GM10266 (cell line): Measurements from ENCODE around the gene TMEM213.

Experiments used
- DNase-seq: peaks from one replicate; pipeline ENCODE4 v3.0.0; 2012; ENCODE audit errors: extremely low spot score
- CTCF ChIP-seq: IDR thresholded peaks from 2 replicates; pipeline ENCODE4 v1.5.1; 2012; ENCODE audit warnings: mild to moderate bottlenecking, low read depth; ENCODE audit not compliant: control insufficient read depth, insufficient read depth; ENCODE audit errors: missing control alignments

Gene TMEM213

GRCh38 chr7:138854115-138854645, 56.4 kb downstream of the TMEM213 start:
- no peak for DNase-seq
- no peak for TF ChIP-seq CTCF

- DNase-seq, result no peak
- TF ChIP-seq CTCF, result no peak
Observed at GRCh38 chr7:138857728-138858127, 59.9 kb downstream of the TMEM213 start.

- TF ChIP-seq CTCF, result no peak
- no peak for DNase-seq
Observed at GRCh38 chr7:138861051-138861450, 63.3 kb downstream of the TMEM213 start.

- TF ChIP-seq CTCF, result no peak
- DNase-seq, result no peak
Observed at GRCh38 chr7:138863931-138864330, 66.1 kb downstream of the TMEM213 start.

GRCh38 chr7:138864667-138865066, 66.9 kb downstream of the TMEM213 start:
- no peak for DNase-seq

GRCh38 chr7:138865843-138866242, 68.0 kb downstream of the TMEM213 start:
- peak; percentile 33 for TF ChIP-seq CTCF
- DNase-seq, result peak; percentile 70

More at GRCh38 chr7:138864667-138865066, 66.9 kb downstream of the TMEM213 start:
- TF ChIP-seq CTCF, result no peak

GRCh38 chr7:138866353-138866752, 68.6 kb downstream of the TMEM213 start:
- no peak for DNase-seq
- TF ChIP-seq CTCF, result no peak
